Measurements from ENCODE around the gene CCDC32.

Gene CCDC32

GRCh38 chr15:40569129-40569953 is 4.5 kb upstream of the CCDC32 start, which contains the start of gene RPUSD2:
RPUSD2 (plus strand) TSS chr15:40569299; CDS start chr15:40569338, 39 bp downstream.
- DNase-seq (ENCODE audit: insufficient read length, low spot score) (peak; percentile 84), FAIRE-seq (peak; percentile 96)

GRCh38 chr15:40567111-40567510 is 2.3 kb upstream of the CCDC32 start:
- no peak for FAIRE-seq
- no peak for DNase-seq (ENCODE audit: insufficient read length, low spot score)

- no peak for FAIRE-seq
- no peak for DNase-seq (ENCODE audit: insufficient read length, low spot score)
Measured at GRCh38 chr15:40565333-40566238, 744 bp upstream of the CCDC32 start.

- FAIRE-seq (no peak), DNase-seq (ENCODE audit: insufficient read length, low spot score) (no peak)
Measured at GRCh38 chr15:40563426-40563825, 1.4 kb downstream of the CCDC32 start.

- DNase-seq (ENCODE audit: insufficient read length, low spot score): no peak
- FAIRE-seq: no peak
Measured at GRCh38 chr15:40562691-40563090, 2.2 kb downstream of the CCDC32 start.

GRCh38 chr15:40558952-40559742 is 5.7 kb downstream of the CCDC32 start:
- FAIRE-seq: peak; percentile 82
- no peak for DNase-seq (ENCODE audit: insufficient read length, low spot score)

- DNase-seq (ENCODE audit: insufficient read length, low spot score): no peak
- FAIRE-seq: peak; percentile 4
Measured at GRCh38 chr15:40555876-40556275, 9.0 kb downstream of the CCDC32 start.

- DNase-seq (ENCODE audit: insufficient read length, low spot score) (no peak), FAIRE-seq (peak; percentile 42)
Measured at GRCh38 chr15:40554161-40554525, 10.7 kb downstream of the CCDC32 start.

- no peak for DNase-seq (ENCODE audit: insufficient read length, low spot score)
- peak; percentile 96 for FAIRE-seq
Measured at GRCh38 chr15:40550341-40551037, 14.4 kb downstream of the CCDC32 start.

- DNase-seq (ENCODE audit: insufficient read length, low spot score) (no peak), FAIRE-seq (no peak)
Measured at GRCh38 chr15:40549894-40550293, 14.9 kb downstream of the CCDC32 start.

- FAIRE-seq (no peak), DNase-seq (ENCODE audit: insufficient read length, low spot score) (no peak)
Measured at GRCh38 chr15:40548610-40549009, 16.2 kb downstream of the CCDC32 start.

- DNase-seq (ENCODE audit: insufficient read length, low spot score) (no peak), FAIRE-seq (no peak)
Measured at GRCh38 chr15:40545457-40545856, 19.4 kb downstream of the CCDC32 start.

- DNase-seq (ENCODE audit: insufficient read length, low spot score) (no peak), FAIRE-seq (peak; percentile 97)
Measured at GRCh38 chr15:40543631-40544294, 21.1 kb downstream of the CCDC32 start.

GRCh38 chr15:40543082-40543481 is 21.8 kb downstream of the CCDC32 start:
- DNase-seq (ENCODE audit: insufficient read length, low spot score): no peak
- peak; percentile 80 for FAIRE-seq

- no peak for DNase-seq (ENCODE audit: insufficient read length, low spot score)
- FAIRE-seq: no peak
Measured at GRCh38 chr15:40538976-40539375, 25.9 kb downstream of the CCDC32 start.

GRCh38 chr15:40536501-40536900 is 28.3 kb downstream of the CCDC32 start:
- no peak for FAIRE-seq
- no peak for DNase-seq (ENCODE audit: insufficient read length, low spot score)

GRCh38 chr15:40534371-40534770 is 30.5 kb downstream of the CCDC32 start:
- FAIRE-seq (no peak), DNase-seq (ENCODE audit: insufficient read length, low spot score) (no peak)

- no peak for DNase-seq (ENCODE audit: insufficient read length, low spot score)
- no peak for FAIRE-seq
Measured at GRCh38 chr15:40533763-40534364, 31.0 kb downstream of the CCDC32 start.

- no peak for FAIRE-seq
- DNase-seq (ENCODE audit: insufficient read length, low spot score): no peak
Measured at GRCh38 chr15:40528801-40529200, 36.0 kb downstream of the CCDC32 start.
